Mucosa of rectum (tissue), 2 donors: ENCODE measurements around the gene FYN.

ENCODE experiments used
- H3K27ac ChIP-seq, 2 donors: one replicate each; pipeline ENCODE4 v1.7.0; 2013; ENCODE audit warnings: inconsistent platforms in 2 of 2, low read depth in 2 of 2, low read length in 2 of 2
- H3K27me3 ChIP-seq, 2 donors: one replicate each; pipeline ENCODE4 v1.7.0; 2013; ENCODE audit warnings: low read length in 2 of 2; ENCODE audit not compliant: control insufficient read depth in 2 of 2, insufficient read depth in 2 of 2
- H3K36me3 ChIP-seq, 2 donors: one replicate each; pipeline ENCODE4 v1.7.0; 2013; ENCODE audit warnings: low read length in 2 of 2; ENCODE audit not compliant: control insufficient read depth in 2 of 2, insufficient read depth in 2 of 2
- H3K4me1 ChIP-seq, 2 donors: one replicate each; pipeline ENCODE4 v1.7.0; 2013; ENCODE audit warnings: low read length in 2 of 2, mild to moderate bottlenecking in 1 of 2; ENCODE audit not compliant: control insufficient read depth in 2 of 2, insufficient read depth in 2 of 2
- H3K4me3 ChIP-seq, 2 donors: one replicate each; pipeline ENCODE4 v1.7.0; 2013; ENCODE audit warnings: low read length in 2 of 2
- H3K9ac ChIP-seq, 2 donors: one replicate each; pipeline ENCODE4 v1.7.0; 2013; ENCODE audit warnings: low read length in 2 of 2, low read depth in 1 of 2, mild to moderate bottlenecking in 1 of 2
- H3K9me3 ChIP-seq, 2 donors: one replicate each; pipeline ENCODE4 v1.7.0; 2013; ENCODE audit warnings: low read length in 2 of 2; ENCODE audit not compliant: control insufficient read depth in 2 of 2
- donor health status: healthy.
- donor health status: Normal muscosa, but diverticular disease.

Gene FYN

GRCh38 chr6:111773501-111774345, 99.5 kb downstream of the FYN start:
- Histone ChIP-seq H3K9me3 (no peaks in the 10 kb centered on the region), H3K27me3 (no peaks in the 10 kb centered on the region), H3K9ac (no peak overlapping the region), H3K27ac (no peak overlapping the region), H3K4me3 (no peak overlapping the region), H3K36me3 (no peaks in the 10 kb centered on the region), H3K4me1 (no peaks in the 10 kb centered on the region)

GRCh38 chr6:111772381-111772780, 100.9 kb downstream of the FYN start:
- H3K4me1 ChIP-seq: no peaks in the 10 kb centered on the region
- H3K9ac ChIP-seq: no peak overlapping the region
- no peaks in the 10 kb centered on the region for H3K9me3 ChIP-seq
- no peak overlapping the region for H3K4me3 ChIP-seq
- H3K27ac ChIP-seq: no peak overlapping the region
- no peaks in the 10 kb centered on the region for H3K36me3 ChIP-seq
- H3K27me3 ChIP-seq: no peaks in the 10 kb centered on the region

- H3K27ac ChIP-seq: no peak overlapping the region
- no peaks in the 10 kb centered on the region for H3K4me1 ChIP-seq
- H3K4me3 ChIP-seq: no peak overlapping the region
- H3K9me3 ChIP-seq: no peaks in the 10 kb centered on the region
- no peaks in the 10 kb centered on the region for H3K27me3 ChIP-seq
- H3K9ac ChIP-seq: no peak overlapping the region
- no peaks in the 10 kb centered on the region for H3K36me3 ChIP-seq
Observed at GRCh38 chr6:111771629-111772028, 101.6 kb downstream of the FYN start.

GRCh38 chr6:111771094-111771432, 102.2 kb downstream of the FYN start:
- no peak overlapping the region for H3K27ac ChIP-seq
- H3K9me3 ChIP-seq: no peaks in the 10 kb centered on the region
- no peaks in the 10 kb centered on the region for H3K36me3 ChIP-seq
- H3K4me1 ChIP-seq: no peaks in the 10 kb centered on the region
- H3K27me3 ChIP-seq: no peaks in the 10 kb centered on the region
- no peak overlapping the region for H3K4me3 ChIP-seq
- H3K9ac ChIP-seq: no peak overlapping the region

GRCh38 chr6:111770263-111771093, 102.8 kb downstream of the FYN start:
- Histone ChIP-seq H3K27me3 (no peaks in the 10 kb centered on the region), H3K36me3 (no peaks in the 10 kb centered on the region), H3K9me3 (no peaks in the 10 kb centered on the region), H3K27ac (no peak overlapping the region), H3K4me3 (no peak overlapping the region), H3K9ac (no peak overlapping the region), H3K4me1 (no peaks in the 10 kb centered on the region)

- H3K36me3 ChIP-seq: no peaks in the 10 kb centered on the region
- no peaks in the 10 kb centered on the region for H3K9me3 ChIP-seq
- no peaks in the 10 kb centered on the region for H3K27me3 ChIP-seq
- no peak overlapping the region for H3K9ac ChIP-seq
- H3K4me1 ChIP-seq: no peaks in the 10 kb centered on the region
- H3K27ac ChIP-seq: no peak overlapping the region
- H3K4me3 ChIP-seq: no peak overlapping the region
Observed at GRCh38 chr6:111769365-111770152, 103.7 kb downstream of the FYN start.

- Histone ChIP-seq H3K36me3 (no peaks in the 10 kb centered on the region), H3K4me1 (no peaks in the 10 kb centered on the region), H3K4me3 (no peak overlapping the region), H3K9me3 (no peaks in the 10 kb centered on the region), H3K27me3 (no peaks in the 10 kb centered on the region), H3K9ac (no peak overlapping the region), H3K27ac (no peak overlapping the region)
Observed at GRCh38 chr6:111768431-111768770, 104.9 kb downstream of the FYN start.

GRCh38 chr6:111767752-111768430, 105.4 kb downstream of the FYN start:
- no peaks in the 10 kb centered on the region for H3K36me3 ChIP-seq
- no peaks in the 10 kb centered on the region for H3K9me3 ChIP-seq
- H3K4me3 ChIP-seq: no peak overlapping the region
- H3K9ac ChIP-seq: no peak overlapping the region
- no peaks in the 10 kb centered on the region for H3K4me1 ChIP-seq
- H3K27me3 ChIP-seq: no peaks in the 10 kb centered on the region
- H3K27ac ChIP-seq: no peak overlapping the region

- Histone ChIP-seq H3K36me3 (no peaks in the 10 kb centered on the region), H3K27me3 (no peaks in the 10 kb centered on the region), H3K4me3 (no peak overlapping the region), H3K9ac (no peak overlapping the region), H3K27ac (no peak overlapping the region), H3K4me1 (peaks cover 0 to 2% of the 10 kb centered on the region in 2 donors), H3K9me3 (no peaks in the 10 kb centered on the region)
Observed at GRCh38 chr6:111766201-111766857, 106.9 kb downstream of the FYN start.
